HG03460 (cell line): ENCODE measurements around the gene PPT1.
"Not testable (repeated sequence)": the region's sequence is repeated elsewhere in the genome, so short reads cannot be mapped to it uniquely, and the experiment has no call there.

Source experiments
- ATAC-seq: cut with Tn5 transposase; IDR thresholded peaks from one replicate; pipeline ENCODE4 v1.9.1; 2021; ENCODE audit not compliant: unreplicated experiment

PPT1 gene

GRCh38 chr1:40092706-40093639, 4.1 kb downstream of the PPT1 start:
- ATAC-seq: no peak

GRCh38 chr1:40092241-40092640, 4.8 kb downstream of the PPT1 start:
- no peak for ATAC-seq

- no peak for ATAC-seq
Observed at GRCh38 chr1:40090652-40091355, 6.2 kb downstream of the PPT1 start.

- not testable (repeated sequence) for ATAC-seq
Observed at GRCh38 chr1:40084750-40085149, 12.3 kb downstream of the PPT1 start.

GRCh38 chr1:40081871-40082270, 15.2 kb downstream of the PPT1 start:
- ATAC-seq: no peak

GRCh38 chr1:40079774-40080400, 17.2 kb downstream of the PPT1 start:
- no peak for ATAC-seq

GRCh38 chr1:40078512-40079333, 18.3 kb downstream of the PPT1 start:
- ATAC-seq: no peak

- ATAC-seq: no peak
Observed at GRCh38 chr1:40076895-40077312, 20.1 kb downstream of the PPT1 start.

GRCh38 chr1:40075266-40075665, 21.8 kb downstream of the PPT1 start:
- ATAC-seq: no peak

GRCh38 chr1:40073062-40073461, 24.0 kb downstream of the PPT1 start:
- no peak for ATAC-seq

GRCh38 chr1:40072142-40072541, 24.9 kb downstream of the PPT1 start:
- no peak for ATAC-seq

GRCh38 chr1:40067851-40068250, 29.2 kb downstream of the PPT1 start:
- ATAC-seq: no peak

- ATAC-seq: no peak
Observed at GRCh38 chr1:40067023-40067422, 30.0 kb downstream of the PPT1 start.

GRCh38 chr1:40064797-40065499, 32.1 kb downstream of the PPT1 start:
- peak; percentile 90 for ATAC-seq

- ATAC-seq: no peak
Observed at GRCh38 chr1:40059960-40060750, 36.9 kb downstream of the PPT1 start.

GRCh38 chr1:40059338-40059959, 37.6 kb downstream of the PPT1 start:
- peak; percentile 55 for ATAC-seq

- no peak for ATAC-seq
Observed at GRCh38 chr1:40058453-40059337, 38.4 kb downstream of the PPT1 start.

- no peak for ATAC-seq
Observed at GRCh38 chr1:40058097-40058452, 39.0 kb downstream of the PPT1 start.
